H1 (cell line): ENCODE data around the gene SETX.

ENCODE experiments used
- ASH2L ChIP-seq: fragments of 200-600, 300-600 bp; sonication (generic); IDR thresholded peaks from one replicate; pipeline ENCODE4 v1.7.1; 2017; ENCODE audit warnings: low read length
- CEBPB ChIP-seq: IDR thresholded peaks from 2 replicates; pipeline ENCODE4 v1.6.1; 2012; ENCODE audit warnings: low read depth, low read length
- CTCF ChIP-seq, 3 experiments: IDR thresholded peaks; 1 replicate in 2 of 3; 2 replicates in 1 of 3; pipeline versions ENCODE4 v1.5.1 to v1.6.1; 2011; ENCODE audit warnings: low read length in 3 of 3, mild to moderate bottlenecking in 3 of 3, inconsistent platforms in 2 of 3, low read depth in 1 of 3, moderate library complexity in 1 of 3; ENCODE audit not compliant: insufficient read depth in 1 of 3; ENCODE audit errors: control extremely low read depth in 1 of 3
- EZH2 ChIP-seq: fragments of 200-600 bp; sonication (generic); IDR thresholded peaks from 2 replicates; pipeline ENCODE4 v1.7.1; 2012; ENCODE audit warnings: low read depth, mild to moderate bottlenecking, moderate library complexity, low read length, inconsistent platforms; ENCODE audit not compliant: severe bottlenecking

DNA sequence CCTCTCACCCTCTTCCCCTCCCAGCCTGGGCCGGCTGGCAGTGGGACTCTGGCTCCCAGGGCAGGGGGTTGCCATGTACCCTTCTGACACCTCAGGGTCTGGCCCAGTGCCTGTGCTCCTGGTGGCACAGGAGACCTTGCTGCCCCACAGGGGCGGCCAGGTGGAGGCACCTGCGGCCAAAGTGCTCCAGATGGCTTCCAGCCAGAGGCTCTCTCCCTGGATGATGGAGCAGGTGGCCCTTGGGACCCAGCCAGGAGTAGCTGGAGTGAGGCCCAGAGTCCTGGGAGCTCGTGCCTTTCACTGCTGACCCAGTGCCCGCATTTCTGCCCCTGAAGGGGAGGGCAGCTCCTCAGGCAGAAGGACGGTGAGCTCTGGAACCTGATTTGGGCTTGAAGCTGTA, 105.7 kb downstream of the SETX start:
- TF ChIP-seq EZH2 (no peak), CTCF (IDR thresholded peaks at IDR 0.05; ENCODE audit: control extremely low read depth in 1 of 3, insufficient read depth in 1 of 3, low read depth in 1 of 3, low read length in 3 of 3) (no peak), ASH2L (no peak), CEBPB (no peak)
